ENCODE data around the gene TUBB1. TPM values are rescaled to one million over a fixed set of nuclear protein-coding genes. Genes with fewer than 3 reads are reported as not detected.
"Not testable (repeated sequence)": the region's sequence is repeated elsewhere in the genome, so short reads cannot be mapped to it uniquely, and the experiment has no call there.

TUBB1 gene
- total RNA-seq, 8 experiments from 2014 or later, result 0.57 to 3.4 (median 0.79) TPM

DNA sequence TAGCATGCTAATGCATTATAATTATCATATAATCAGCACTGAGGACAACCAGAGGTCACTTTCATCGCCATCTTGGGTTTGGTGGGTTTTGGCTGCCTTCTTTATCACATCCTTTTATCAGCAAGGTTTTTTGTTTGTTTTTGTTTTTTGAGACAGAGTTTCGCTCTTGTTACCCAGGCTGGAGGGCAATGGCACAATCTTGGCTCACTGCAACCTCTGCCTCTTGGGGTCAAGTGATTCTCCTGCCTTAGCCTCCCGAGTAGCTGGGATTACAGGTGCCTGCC is 7.4 kb upstream of the TUBB1 start:
- H3K4me3 ChIP-seq; H3K27ac ChIP-seq; ATAC-seq (replicated peaks in 6 of 8); in situ Hi-C loops (cut with MboI; ENCODE audit: low pct_unique_long_range_greater_than_20kb in 2 of 9, low sequenced_read_pairs in 9 of 9, unreplicated experiment in 9 of 9): not testable (repeated sequence)
- peaks cover 0 to 18% of the 10 kb centered on the region in 2 donors for H3K4me1 ChIP-seq (replicated peaks in 1 of 2)
- WGBS, 10 experiments, result 80 to 100% (median 100%) methylated on average over 1 to 3 of the region's 3 CpGs; no CpG with 5 or more reads in 3 of the 10 experiments

DNA sequence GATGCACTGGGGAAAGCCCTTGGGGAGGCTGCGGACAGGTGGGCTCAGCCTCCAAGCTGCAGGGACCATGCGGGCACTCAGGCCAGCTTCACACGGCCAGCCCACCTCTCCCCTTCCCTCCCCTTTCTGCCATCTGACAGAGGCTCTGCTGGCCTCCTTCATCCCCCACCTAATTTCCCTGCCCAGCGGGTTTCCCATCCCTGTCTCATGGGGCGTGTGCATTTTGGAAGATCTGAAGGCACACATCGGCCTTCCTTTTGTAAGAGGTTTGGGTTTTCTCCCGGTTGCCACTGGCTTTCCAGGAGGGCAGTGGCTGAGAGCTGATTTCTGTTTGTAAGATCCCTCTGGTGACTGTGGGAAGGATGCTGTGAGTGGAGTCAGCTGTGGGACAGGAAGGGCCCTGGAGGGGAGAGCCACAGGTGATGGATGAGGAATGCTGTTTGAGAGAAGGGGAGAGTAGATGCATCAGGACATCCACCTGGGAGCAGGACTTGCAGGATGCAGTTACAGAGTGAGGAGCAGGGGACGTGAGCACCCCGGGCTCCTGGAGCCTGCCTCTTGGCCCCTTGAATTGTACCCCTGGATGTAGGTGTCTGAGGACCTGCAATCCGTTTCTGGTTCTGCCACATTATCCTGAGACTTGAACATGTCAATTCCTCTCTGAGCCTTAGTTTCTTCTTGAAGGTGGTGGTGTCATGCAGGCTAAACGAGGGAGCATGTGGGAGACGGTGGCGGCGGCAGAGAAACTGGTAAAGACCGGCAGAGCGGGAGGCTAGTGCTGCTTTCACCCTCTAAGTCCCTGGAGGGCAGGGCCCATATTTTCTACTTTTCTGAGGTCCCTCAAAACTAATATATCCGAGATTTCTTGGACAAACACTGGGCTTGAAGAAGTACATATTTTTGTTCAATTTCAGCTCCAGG is 5.9 kb upstream of the TUBB1 start:
- H3K4me3 ChIP-seq, result no peak overlapping the region
- WGBS, 10 experiments, result 40 to 90% (median 85%) methylated on average over 1 to 10 of the region's 17 CpGs; no CpG with 5 or more reads in 5 of the 10 experiments
- no peak for ATAC-seq (replicated peaks in 6 of 8)
- no peak overlapping the region for H3K27ac ChIP-seq
- H3K4me1 ChIP-seq (replicated peaks in 1 of 2), result peaks cover 0 to 18% of the 10 kb centered on the region in 2 donors
- in situ Hi-C loops (cut with MboI; ENCODE audit: low pct_unique_long_range_greater_than_20kb in 2 of 9, low sequenced_read_pairs in 9 of 9, unreplicated experiment in 9 of 9), result no loop called here

GRCh38 chr20:59013959-59014608 is 5.1 kb upstream of the TUBB1 start:
- peaks cover 0 to 18% of the 10 kb centered on the region in 2 donors for H3K4me1 ChIP-seq (replicated peaks in 1 of 2)
- in situ Hi-C loops (cut with MboI; ENCODE audit: low pct_unique_long_range_greater_than_20kb in 2 of 9, low sequenced_read_pairs in 9 of 9, unreplicated experiment in 9 of 9), result no loop called here
- H3K27ac ChIP-seq, result no peak overlapping the region
- H3K4me3 ChIP-seq, result no peak overlapping the region
- ATAC-seq (replicated peaks in 6 of 8), result peak in 1 of 8 experiments; percentile 49
- 40 to 100% (median 83%) methylated on average over 1 to 8 of the region's 13 CpGs for WGBS, 10 experiments

DNA sequence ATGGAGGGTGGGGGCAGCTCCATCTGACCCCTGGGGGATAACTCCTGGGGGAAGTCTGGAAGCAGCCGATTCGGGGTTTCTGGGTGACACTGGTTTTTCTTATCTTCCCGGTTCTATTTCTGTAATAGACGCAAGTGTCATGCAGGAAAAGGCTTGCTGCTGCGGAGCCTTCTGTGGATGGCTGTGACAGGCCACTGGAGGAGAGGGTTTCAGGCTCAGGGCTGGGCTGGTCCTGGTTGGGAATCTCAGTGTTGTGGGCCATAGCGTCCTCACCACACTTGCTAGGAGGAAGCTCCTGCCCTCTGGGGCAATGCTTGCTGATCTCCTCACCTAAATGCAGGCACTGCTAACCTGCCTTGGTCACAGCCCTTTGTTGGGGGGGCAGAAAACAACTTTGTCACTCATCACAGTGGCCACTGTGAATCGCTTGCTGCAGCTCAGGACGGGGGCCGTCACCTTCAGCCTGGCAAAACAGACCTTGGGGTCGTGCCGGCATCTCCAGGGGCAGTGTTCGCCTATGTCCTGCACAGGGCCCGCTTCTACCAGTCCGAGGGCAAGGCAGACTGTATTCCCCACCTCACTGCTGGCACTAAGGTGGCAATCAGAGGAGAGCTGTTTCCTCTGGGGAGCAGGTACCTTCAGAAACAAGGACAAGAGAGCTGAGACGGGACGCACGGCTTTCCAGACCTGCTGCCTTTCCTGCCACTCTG is 4.4 kb upstream of the TUBB1 start:
- Histone ChIP-seq H3K4me3 (no peak overlapping the region), H3K4me1 (replicated peaks in 1 of 2) (peaks cover 0 to 18% of the 10 kb centered on the region in 2 donors), H3K27ac (no peak overlapping the region)
- in situ Hi-C loops (cut with MboI; ENCODE audit: low pct_unique_long_range_greater_than_20kb in 2 of 9, low sequenced_read_pairs in 9 of 9, unreplicated experiment in 9 of 9), result no loop called here
- no peak for ATAC-seq (replicated peaks in 6 of 8)
- 81 to 100% (median 100%) methylated on average over 1 to 4 of the region's 17 CpGs; no CpG with 5 or more reads in 5 of the 10 experiments for WGBS, 10 experiments

GRCh38 chr20:59015411-59015810 is 3.8 kb upstream of the TUBB1 start:
- H3K27ac ChIP-seq, result no peak overlapping the region
- H3K4me1 ChIP-seq (replicated peaks in 1 of 2), result peaks cover 0 to 18% of the 10 kb centered on the region in 2 donors
- H3K4me3 ChIP-seq, result no peak overlapping the region
- in situ Hi-C loops (cut with MboI; ENCODE audit: low pct_unique_long_range_greater_than_20kb in 2 of 9, low sequenced_read_pairs in 9 of 9, unreplicated experiment in 9 of 9), result no loop called here
- WGBS, 10 experiments, result 91 to 98% (median 93%) methylated on average over 3 to 13 of the region's 16 CpGs; no CpG with 5 or more reads in 6 of the 10 experiments
- no peak for ATAC-seq (replicated peaks in 6 of 8)

- H3K4me3 ChIP-seq, result no peak overlapping the region
- peaks cover 4 to 17% of the 10 kb centered on the region in 2 donors for H3K4me1 ChIP-seq (replicated peaks in 1 of 2)
- peak in 1 of 8 experiments; percentile 15 for ATAC-seq (replicated peaks in 6 of 8)
- 40 to 87% (median 83%) methylated on average over 1 to 4 of the region's 16 CpGs; no CpG with 5 or more reads in 5 of the 10 experiments for WGBS, 10 experiments
- in situ Hi-C loops (cut with MboI; ENCODE audit: low pct_unique_long_range_greater_than_20kb in 2 of 9, low sequenced_read_pairs in 9 of 9, unreplicated experiment in 9 of 9), result no loop called here
- H3K27ac ChIP-seq, result no peak overlapping the region
Measured at GRCh38 chr20:59015812-59016711, 3.2 kb upstream of the TUBB1 start.

- Histone ChIP-seq H3K27ac (no peak overlapping the region), H3K4me3 (no peak overlapping the region), H3K4me1 (replicated peaks in 1 of 2) (peaks cover 12 to 21% of the 10 kb centered on the region in 2 donors)
- no peak for ATAC-seq (replicated peaks in 6 of 8)
- in situ Hi-C loops (cut with MboI; ENCODE audit: low pct_unique_long_range_greater_than_20kb in 2 of 9, low sequenced_read_pairs in 9 of 9, unreplicated experiment in 9 of 9), result no loop called here
- WGBS, 10 experiments, result 39 to 87% (median 71%) methylated on average over 1 to 4 of the region's 4 CpGs
Measured at GRCh38 chr20:59016795-59017492, 2.3 kb upstream of the TUBB1 start.

- no peak overlapping the region for H3K4me3 ChIP-seq
- no peak for ATAC-seq (replicated peaks in 6 of 8)
- peaks cover 12 to 21% of the 10 kb centered on the region in 2 donors for H3K4me1 ChIP-seq (replicated peaks in 1 of 2)
- in situ Hi-C loops (cut with MboI; ENCODE audit: low pct_unique_long_range_greater_than_20kb in 2 of 9, low sequenced_read_pairs in 9 of 9, unreplicated experiment in 9 of 9), result no loop called here
- 50 to 100% (median 98%) methylated on average over 1 to 9 of the region's 16 CpGs; no CpG with 5 or more reads in 2 of the 10 experiments for WGBS, 10 experiments
- no peak overlapping the region for H3K27ac ChIP-seq
Measured at GRCh38 chr20:59017493-59018231, 1.6 kb upstream of the TUBB1 start.

DNA sequence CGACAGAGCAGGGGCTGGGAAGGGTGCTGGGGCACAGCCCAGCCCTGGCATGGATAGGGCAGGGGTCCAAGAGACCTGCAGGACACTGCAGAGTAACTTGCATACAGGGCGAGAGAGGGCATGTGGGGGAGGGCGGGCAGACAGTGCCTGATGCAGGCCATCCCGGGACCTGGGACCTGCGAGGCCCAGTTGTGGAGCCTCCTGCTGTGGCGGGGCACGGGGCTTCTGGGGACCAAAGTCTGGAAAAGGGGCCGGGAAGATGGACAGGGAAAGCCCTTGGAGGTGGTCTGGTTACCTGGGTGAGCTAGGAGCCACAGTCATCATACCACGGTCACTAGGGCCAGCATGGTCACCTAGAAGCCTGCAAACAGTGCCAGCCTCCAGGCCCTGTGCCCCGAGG is 412 bp upstream of the TUBB1 start:
- WGBS, 10 experiments, result 83 to 100% (median 86%) methylated on average over 1 of the region's 10 CpGs; no CpG with 5 or more reads in 7 of the 10 experiments

DNA sequence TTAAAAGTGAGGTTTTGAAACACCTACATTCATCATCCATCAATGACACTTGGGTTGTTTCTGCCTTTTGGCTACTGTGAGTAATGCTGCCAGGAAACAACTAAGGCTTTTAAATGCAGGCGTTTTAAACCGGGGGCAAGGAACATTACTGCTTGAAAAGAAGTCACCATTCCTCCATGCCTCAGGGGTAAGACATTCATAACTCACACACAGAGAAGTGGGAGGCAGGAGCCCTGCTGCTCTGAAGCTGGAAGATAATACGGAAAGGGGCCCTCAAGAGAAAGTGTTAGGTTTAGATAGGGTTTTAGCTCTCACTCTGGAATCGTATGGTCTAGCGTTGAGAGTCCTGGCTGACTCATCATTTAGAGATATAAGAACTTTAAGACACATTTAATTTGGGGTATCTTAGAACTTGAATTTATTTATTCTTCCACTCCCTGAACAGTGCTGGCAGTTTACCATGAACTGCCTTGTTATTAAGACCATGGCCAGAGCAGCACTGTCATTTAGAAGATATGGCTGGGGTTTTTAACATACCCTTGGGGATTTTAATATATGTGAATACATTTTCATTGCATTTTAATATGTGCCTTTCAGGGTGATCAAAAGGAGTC is 1.8 kb downstream of the TUBB1 start:
- Histone ChIP-seq H3K4me1 (replicated peaks in 1 of 2) (peaks cover 26 to 32% of the 10 kb centered on the region in 2 donors), H3K4me3 (no peak overlapping the region), H3K27ac (no peak overlapping the region)
- 0 to 33% (median 18%) methylated on average over 1 to 5 of the region's 5 CpGs; no CpG with 5 or more reads in 1 of the 10 experiments for WGBS, 10 experiments
- in situ Hi-C loops (cut with MboI; ENCODE audit: low pct_unique_long_range_greater_than_20kb in 2 of 9, low sequenced_read_pairs in 9 of 9, unreplicated experiment in 9 of 9), result no loop called here
- ATAC-seq (replicated peaks in 6 of 8), result peak in 6 of 8 experiments; percentile 30 to 83 (median 52)

More for the DNA sequence above, 412 bp upstream of the TUBB1 start:
- H3K4me3 ChIP-seq, result no peak overlapping the region
- no peak for ATAC-seq (replicated peaks in 6 of 8)
- H3K27ac ChIP-seq, result no peak overlapping the region
- in situ Hi-C loops (cut with MboI; ENCODE audit: low pct_unique_long_range_greater_than_20kb in 2 of 9, low sequenced_read_pairs in 9 of 9, unreplicated experiment in 9 of 9), result no loop called here
- H3K4me1 ChIP-seq (replicated peaks in 1 of 2), result peaks cover 12 to 21% of the 10 kb centered on the region in 2 donors

DNA sequence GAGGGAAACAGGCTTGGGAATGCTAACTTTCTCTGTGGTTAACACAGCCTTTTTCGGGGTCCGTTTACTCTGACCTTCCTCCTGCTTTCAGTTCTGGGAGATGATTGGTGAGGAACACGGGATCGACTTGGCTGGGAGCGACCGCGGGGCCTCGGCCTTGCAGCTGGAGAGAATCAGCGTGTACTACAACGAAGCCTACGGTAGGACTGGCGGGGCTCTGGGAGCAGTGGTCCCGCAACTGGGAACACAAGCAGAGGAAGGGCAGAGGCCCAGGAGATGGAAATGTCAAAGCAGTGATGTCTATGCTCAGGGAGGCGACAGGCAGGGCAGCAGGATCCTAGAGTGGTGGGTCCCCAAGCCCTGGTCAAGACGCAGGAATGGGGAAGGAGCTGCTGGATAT is 3.5 kb downstream of the TUBB1 start:
- ATAC-seq (replicated peaks in 6 of 8), result no peak
- Histone ChIP-seq H3K27ac (no peak overlapping the region), H3K4me3 (no peak overlapping the region), H3K4me1 (replicated peaks in 1 of 2) (peaks cover 27 to 43% of the 10 kb centered on the region in 2 donors)
- in situ Hi-C loops (cut with MboI; ENCODE audit: low pct_unique_long_range_greater_than_20kb in 2 of 9, low sequenced_read_pairs in 9 of 9, unreplicated experiment in 9 of 9), result no loop called here
- WGBS, 10 experiments, result 71 to 96% (median 91%) methylated on average over 1 to 5 of the region's 15 CpGs; no CpG with 5 or more reads in 4 of the 10 experiments
